HG03457 (cell line): Measurements from ENCODE around the gene HOXD4.

Source experiments
- ATAC-seq: cut with Tn5 transposase; IDR thresholded peaks from one replicate; pipeline ENCODE4 v1.9.1; 2021; ENCODE audit warnings: moderate number of reproducible peaks; ENCODE audit not compliant: unreplicated experiment

The HOXD4 gene

GRCh38 chr2:176170602-176171305 is 19.4 kb downstream of the HOXD4 start:
- ATAC-seq: no peak

GRCh38 chr2:176171351-176172006 is 20.1 kb downstream of the HOXD4 start:
- ATAC-seq: no peak

- ATAC-seq: no peak
Observed at GRCh38 chr2:176172007-176172894, 20.9 kb downstream of the HOXD4 start.

GRCh38 chr2:176172895-176173566 is 21.7 kb downstream of the HOXD4 start:
- ATAC-seq: no peak

GRCh38 chr2:176173567-176174381 is 22.4 kb downstream of the HOXD4 start:
- no peak for ATAC-seq

GRCh38 chr2:176174382-176174823 is 23.1 kb downstream of the HOXD4 start:
- ATAC-seq: no peak

GRCh38 chr2:176174824-176175708 is 23.7 kb downstream of the HOXD4 start:
- no peak for ATAC-seq

- ATAC-seq: no peak
Observed at GRCh38 chr2:176175709-176176607, 24.6 kb downstream of the HOXD4 start.

- no peak for ATAC-seq
Observed at GRCh38 chr2:176177580-176178037, 26.3 kb downstream of the HOXD4 start.

GRCh38 chr2:176178038-176178756 is 26.8 kb downstream of the HOXD4 start:
- no peak for ATAC-seq

GRCh38 chr2:176178757-176179295 is 27.5 kb downstream of the HOXD4 start:
- no peak for ATAC-seq

GRCh38 chr2:176181551-176181950 is 30.2 kb downstream of the HOXD4 start:
- ATAC-seq: no peak

GRCh38 chr2:176182671-176183070 is 31.3 kb downstream of the HOXD4 start:
- ATAC-seq: no peak

GRCh38 chr2:176184749-176185148 is 33.4 kb downstream of the HOXD4 start:
- ATAC-seq: no peak

- ATAC-seq: no peak
Observed at GRCh38 chr2:176186024-176186423, 34.7 kb downstream of the HOXD4 start.

- no peak for ATAC-seq
Observed at GRCh38 chr2:176187200-176187898, 36.0 kb downstream of the HOXD4 start.
